ENCODE results near the gene ICAM4.

DNA sequence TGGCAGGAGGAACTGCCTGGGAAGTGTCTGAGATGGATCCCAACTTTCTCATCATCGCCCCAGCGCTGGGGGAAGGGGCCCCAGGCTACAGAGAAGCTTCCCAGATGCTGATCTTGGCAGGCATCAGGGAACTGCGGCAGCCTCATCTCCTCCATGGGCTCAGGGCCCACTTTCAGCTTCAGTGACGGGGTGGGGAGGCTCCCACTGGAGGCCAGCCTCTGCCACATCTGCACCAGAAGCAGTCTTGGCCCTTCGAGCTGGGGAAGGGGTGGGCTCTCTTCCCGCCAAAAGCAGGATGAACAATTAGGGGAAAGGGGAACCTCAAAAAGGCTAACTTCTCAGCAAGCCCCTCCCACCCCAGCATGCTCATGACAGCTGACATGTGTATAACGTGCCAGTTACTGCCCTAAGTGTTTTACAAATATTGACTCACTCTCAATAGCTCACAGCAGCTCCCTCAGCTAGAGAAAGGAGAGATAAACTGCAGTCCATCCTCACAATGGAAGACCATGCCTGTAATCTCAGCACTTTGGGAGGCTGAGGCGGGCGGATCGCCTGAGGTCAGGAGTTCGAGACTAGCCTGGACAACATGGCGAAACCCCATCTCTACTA lies 48.5 kb upstream of the ICAM4 start:
- TF ChIP-seq, protein P1, sequence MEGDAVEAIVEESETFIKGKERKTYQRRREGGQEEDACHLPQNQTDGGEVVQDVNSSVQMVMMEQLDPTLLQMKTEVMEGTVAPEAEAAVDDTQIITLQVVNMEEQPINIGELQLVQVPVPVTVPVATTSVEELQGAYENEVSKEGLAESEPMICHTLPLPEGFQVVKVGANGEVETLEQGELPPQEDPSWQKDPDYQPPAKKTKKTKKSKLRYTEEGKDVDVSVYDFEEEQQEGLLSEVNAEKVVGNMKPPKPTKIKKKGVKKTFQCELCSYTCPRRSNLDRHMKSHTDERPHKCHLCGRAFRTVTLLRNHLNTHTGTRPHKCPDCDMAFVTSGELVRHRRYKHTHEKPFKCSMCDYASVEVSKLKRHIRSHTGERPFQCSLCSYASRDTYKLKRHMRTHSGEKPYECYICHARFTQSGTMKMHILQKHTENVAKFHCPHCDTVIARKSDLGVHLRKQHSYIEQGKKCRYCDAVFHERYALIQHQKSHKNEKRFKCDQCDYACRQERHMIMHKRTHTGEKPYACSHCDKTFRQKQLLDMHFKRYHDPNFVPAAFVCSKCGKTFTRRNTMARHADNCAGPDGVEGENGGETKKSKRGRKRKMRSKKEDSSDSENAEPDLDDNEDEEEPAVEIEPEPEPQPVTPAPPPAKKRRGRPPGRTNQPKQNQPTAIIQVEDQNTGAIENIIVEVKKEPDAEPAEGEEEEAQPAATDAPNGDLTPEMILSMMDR (IDR thresholded peaks at IDR 0.05) = no peak
- no peak for TF ChIP-seq POLR2A (IDR thresholded peaks at IDR 0.05)

Measured in Peyer's patch (tissue), 4 donors.